ENCODE results near the gene POLR2F.
"Not testable (repeated sequence)": the region's sequence is repeated elsewhere in the genome, so short reads cannot be mapped to it uniquely, and the experiment has no call there.

Gene POLR2F

DNA sequence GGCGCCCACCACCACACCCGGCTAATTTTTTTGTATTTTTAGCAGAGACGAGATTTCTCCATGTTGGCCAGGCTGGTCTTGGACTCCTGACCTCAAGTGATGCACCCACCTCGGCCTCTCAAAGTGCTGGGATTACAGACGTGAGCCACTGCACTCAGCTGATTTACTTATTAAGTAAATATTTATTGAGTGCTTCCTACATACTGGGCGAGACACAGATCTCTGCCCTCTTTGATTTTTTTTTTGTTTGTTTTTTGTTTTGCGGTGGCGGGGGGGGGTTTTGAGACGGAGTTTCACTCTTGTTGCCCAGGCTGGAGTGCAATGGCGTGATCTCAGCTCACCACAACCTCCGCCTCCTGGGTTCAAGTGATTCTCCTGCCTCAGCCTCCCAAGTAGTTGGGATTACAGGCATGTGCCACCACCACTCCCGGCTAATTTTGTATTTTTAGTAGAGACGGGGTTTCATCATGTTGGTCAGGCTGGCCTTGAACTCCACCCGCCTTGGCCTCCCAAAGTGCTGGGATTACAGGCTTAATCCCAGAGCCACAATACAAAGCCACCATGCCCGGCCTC lies 2.4 kb downstream of the POLR2F start:
- not testable (repeated sequence) for DNase-seq

DNA sequence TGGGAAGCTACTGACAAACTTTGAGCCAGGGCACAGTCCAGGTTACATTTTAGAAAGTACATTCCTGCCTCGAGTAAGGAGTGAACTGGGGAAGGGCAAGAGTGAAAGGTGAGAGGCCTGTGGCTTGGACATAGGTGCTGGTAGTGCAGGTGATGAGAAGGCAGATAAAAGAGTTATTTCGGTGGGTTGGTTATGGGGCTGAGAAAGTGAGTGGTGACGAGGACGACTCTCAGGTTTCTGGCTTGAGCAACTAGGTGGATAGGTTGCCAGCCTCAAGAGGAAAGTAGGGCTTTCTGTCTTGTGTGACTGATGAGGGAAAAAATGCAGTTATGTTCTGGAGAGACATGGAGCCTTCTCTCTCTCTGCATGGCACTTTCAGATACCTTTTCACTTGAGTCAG lies 3.7 kb downstream of the POLR2F start:
- DNase-seq, result no peak

DNA sequence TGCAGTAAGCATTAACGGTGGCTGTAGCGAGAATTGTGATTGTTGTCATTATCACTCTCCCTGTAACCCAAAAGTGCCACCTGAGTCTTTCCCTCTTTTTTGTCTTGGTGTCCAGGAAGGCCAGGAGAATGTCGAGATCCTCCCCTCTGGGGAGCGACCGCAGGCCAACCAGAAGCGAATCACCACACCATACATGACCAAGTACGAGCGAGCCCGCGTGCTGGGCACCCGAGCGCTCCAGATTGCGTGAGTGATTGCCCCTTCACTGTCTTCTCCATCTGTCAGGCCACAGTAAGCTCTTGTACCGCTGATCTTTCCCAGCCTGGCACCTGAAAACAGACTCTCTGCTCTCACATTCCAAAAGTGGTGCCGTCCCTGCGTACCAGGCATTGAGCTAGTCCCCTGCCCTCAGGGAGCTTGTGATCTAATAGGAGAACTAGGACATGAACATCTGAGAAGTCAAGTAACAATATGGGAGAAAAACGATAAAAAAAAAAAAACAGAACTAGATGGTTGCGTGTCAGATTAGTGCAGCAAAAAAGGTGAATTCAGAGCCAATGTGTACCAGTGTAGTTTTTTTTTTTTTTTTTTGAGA lies 5.8 kb downstream of the POLR2F start:
- DNase-seq, result no peak

DNA sequence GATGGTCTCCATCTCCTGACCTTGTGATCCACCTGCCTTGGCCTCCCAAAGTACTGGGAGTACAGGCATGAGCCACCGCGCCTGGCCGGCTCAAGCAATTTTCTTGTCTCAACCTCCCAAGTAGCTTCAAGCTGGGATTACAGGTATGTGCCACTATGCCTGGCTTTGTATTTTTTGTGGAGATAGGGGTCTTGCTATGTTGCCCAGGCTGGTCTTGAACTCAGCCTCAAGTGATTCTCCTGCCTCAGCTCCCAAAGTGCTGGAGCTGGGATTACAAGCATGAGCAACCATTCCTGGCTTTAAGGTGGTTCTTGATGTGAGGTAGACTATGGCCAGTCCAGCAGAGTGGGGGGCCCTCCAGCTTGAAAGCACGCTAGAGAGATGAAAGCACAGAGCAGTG lies 7.6 kb downstream of the POLR2F start:
- DNase-seq, result no peak

DNA sequence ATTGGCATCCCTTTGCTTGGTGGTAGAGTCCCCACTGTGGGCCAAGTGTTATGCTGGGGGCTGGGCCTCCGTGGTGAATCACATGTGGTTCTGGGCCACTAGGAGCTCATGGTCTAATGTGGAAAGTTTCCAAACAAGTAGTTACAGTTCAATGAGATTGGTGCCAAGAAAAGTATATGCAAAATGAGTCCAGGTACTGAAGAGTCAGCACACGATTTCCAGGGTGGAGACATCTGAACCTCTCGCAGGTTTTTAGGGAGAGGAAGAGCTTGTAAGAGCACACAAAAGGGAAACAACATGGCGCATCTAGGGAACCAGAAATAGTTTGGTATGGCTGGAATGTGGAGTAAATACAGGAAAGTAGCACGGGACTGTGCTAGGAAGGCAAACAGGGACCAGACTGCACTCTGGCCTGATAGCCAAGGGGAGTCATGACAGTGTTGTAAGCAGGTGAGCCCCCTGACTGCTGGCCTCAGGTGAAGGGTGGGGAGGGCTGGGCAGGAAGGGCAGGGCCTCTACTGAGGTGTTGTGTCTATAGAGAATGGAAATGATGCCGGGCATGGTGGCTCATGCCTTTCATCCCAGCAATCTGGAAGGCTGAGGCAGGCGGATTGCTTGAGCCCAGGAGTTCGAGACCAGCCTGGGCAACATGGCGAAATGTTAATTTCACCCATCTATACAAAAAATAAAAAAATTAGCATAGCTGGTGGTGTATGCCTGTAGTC lies 12.6 kb downstream of the POLR2F start:
- DNase-seq, result no peak

DNA sequence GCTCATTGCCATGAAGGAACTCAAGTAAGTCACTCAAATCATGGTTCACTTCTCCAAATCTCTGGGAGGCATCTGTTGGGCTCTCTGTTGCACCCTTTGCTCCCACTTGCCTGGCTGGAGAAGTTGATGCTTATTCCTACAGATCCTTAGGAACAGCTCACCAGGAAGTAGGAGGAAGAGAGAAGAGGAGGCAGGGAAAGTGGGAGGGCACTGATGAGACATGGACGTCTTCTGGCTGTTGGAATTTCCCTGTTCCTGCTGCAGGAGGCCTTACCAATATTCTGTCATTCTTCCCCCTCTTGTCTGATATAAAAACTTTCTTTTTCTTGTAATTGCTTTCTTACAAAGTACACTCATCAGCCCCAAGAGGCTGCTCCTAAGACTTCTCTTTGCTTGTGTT lies 13.6 kb downstream of the POLR2F start:
- DNase-seq, result no peak

DNA sequence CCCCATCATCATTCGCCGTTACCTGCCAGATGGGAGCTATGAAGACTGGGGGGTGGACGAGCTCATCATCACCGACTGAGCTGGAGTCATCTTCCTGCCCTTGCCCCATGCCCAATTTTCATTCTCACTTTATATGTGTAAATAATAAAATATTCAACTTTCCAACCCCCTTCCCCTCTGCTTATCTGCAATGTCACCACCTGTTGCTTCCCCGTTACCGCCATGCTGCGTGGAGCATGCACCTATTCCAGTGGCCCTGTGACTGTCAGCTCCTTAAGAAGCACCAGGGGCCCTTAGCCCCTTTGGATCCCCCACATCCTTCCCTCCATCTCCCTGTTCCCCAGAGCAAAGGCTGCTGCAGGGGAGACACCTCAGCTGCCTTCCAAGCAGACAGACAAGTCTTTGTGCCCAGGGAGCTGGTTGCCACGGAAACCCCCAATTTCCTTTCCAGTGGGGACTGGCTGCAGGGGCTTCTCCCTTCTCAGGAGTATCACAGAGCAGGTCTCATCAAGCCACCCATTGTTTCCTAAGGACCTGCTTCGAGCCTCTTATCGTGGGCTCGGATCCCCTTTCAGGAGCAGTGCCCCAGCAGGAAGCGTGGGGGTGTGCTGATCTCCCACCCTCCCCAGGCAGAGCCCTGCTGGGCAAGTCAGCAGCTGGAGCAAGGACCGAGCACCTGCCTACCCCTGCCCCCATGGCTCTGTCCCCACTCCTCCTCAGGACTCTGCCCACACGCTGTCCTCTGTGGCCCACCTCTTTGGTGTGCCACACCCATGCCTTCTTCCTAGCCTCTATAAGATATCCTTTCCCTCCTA lies 14.3 kb downstream of the POLR2F start:
- no peak for DNase-seq

DNA sequence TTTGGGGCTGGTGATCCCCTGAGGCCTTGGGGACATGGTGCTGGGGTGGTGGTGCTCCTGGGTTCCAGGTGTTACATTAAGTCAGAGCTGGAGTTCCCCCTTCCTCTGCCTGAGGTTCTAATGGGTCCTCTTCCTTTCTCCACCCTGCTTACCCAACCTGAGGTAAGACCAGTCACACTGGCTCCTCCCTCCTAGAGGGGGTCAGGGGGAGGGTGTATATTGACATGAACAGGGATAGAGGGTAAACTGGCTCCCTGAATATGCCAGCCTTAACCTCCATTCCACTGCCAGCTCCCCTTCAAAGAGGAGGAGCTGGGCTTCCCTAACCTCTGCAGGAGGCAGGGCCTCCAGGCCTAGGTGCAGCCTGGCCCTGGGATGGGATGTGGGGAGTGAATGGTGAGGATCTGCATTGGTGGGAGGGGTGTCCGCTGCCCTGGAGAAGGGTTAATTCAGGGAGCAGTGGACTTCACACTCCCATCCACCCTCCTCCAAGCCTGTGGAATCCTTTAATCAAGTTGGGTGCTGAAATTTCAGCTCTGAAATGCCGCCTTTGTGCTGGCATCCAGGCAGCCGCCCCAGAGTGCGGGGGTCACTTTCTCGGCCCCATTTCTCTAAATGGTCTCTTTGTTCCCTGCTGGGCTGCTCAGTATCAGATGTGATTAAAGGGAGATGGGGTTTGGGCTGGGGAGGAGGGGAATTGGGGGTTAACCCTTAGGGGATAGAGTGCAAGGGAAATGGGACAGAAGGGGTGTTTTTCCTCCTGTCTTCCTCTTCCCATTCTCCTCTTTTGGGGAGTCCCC lies 15.2 kb downstream of the POLR2F start:
- DNase-seq, result no peak

DNA sequence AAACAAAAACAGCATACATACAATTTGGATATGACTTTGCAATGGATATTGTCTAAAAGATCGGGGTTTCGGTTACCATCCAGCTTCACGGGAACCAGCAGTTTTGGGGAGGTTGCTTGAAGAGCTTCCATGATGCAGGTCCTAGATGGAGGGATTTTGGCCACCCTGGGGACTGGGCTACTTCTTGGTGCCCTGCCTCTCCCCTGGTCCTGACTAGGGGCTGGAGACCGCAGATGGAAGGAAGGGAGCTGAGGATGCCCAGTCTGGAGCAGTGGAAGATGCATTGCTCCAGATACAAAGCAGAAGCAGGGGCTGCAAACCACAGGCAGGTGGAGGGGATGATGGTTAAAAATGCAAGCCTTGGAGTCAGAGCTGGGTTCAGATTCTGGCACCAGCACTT lies 17.4 kb downstream of the POLR2F start:
- DNase-seq, result no peak

DNA sequence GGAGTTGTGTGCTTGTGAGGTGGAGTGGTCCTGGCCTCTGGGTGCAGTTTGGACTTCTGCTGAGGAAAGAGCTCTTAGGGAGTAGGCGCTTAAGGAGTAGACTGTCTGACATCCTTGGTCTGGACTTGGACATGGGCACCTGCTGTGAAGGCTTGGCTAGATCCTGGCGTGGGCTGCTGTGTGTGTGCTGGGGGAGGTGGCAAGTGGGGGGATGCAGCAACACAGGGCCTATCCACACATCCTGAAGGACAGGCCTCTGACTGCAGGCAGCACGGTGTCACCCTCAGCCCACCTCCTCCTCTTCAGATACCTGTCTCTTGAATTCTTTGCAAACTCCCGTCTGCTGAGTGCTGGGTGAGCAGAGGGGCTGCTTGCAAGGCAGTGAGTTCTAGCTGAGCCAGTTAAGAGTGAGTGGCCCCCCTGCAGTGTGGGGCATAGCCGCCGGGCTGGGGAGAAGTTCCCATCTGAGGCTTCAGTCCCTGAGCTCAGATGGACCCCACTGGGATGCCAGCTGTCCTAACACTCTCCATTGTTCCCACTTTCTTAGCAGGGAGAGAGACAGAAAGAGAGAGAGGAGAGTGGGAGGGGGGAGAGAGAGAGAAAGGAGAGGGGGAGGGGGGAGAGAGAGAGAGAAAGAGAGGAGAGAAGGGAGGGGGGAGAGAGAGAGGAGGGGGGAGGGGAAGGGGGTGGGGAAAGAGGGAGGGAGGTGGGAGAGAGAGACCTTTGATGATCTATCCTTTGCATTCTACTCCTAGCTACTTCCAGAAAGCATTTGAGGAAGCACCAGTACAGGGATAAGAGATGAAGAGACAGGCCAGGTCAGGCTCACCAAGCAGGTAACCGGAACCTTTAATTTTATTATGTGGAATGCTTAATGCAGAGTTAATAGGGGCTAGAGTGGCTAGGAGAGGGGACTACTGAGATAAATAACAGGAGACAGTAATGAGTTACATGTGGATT lies 18.3 kb downstream of the POLR2F start:
- no peak for DNase-seq

DNA sequence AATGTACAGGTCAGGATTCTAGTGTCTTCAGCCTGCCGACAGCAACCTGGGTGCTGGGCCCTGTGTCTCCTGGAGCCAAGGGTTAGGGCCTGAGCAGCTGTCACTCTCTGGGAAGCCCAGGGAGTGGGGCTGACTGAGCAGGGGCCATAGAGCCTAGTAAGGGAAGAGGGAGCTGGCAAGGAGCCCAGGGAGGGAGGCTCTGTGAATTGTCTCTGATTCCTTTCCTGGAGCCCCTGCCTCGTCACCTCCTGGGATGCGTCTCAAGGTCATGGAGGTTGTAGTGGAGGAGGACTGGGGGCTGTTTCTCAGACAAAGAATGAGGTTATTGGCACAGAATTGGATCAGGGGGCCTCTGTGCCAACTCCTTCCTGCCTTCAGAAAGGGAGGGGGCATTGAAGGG lies 19.0 kb downstream of the POLR2F start:
- DNase-seq, result no peak

DNA sequence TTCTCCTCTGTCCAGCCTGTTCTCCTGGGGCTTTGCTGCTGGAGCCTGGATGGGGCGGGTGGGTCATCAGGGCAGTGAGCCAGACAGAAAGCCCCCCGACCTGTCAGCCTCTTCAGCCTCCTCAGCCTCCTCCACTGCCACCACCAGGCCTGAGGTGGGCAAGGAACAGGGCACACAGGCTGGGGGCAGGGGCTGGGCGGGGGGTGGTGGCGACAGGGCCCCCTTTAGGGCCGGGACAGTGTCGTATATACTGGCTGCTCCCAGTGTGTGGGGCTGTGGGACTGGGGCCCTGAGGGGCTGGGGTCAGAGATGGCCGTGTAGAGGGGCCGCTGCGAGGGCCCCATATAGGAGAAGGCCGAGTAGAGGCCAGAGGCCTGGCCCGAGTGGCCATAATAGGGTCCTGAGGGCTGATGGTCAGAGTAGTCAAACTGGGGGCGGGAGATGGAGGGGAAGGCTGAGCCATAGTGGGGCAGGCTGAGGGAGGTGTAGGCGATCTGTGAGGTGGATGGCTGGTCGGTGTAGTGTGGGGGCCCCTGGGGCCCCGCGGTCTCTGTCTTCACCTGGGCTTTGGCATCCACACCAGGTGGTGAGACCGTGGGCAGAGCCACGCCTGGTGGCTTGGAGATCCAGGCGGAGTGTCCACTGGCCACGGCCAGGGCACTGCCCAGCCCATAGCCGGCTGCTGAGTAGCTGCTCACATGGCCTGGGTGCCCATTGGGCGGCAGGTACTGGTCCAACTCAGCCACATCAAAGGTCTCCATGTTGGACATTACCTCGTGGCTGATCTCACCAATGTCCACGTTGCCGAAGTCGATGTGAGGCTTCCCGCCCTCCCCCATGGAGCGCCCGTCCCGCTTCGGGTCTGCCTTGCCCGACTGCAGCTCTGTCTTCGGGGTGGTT lies 20.0 kb downstream of the POLR2F start:
- no peak for DNase-seq

DNA sequence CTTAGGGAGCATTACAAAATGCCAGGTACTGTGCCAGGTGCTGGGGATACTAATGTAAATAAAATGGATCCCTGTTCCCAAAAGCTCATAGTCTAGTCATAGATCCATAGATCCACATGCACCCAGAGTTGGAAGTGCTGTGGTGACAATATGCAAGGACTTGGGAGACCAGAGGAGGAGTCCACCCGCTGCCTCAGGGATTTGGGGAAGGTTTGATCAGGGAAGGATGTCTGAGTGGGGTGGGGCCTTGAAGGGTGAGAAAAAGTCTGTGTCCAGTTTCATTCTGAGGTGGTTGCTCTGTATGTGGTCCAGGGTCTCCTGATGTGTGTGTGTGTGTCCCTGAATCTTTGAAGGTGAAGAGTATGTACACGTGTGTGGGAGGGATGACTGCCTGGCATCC lies 21.7 kb downstream of the POLR2F start:
- no peak for DNase-seq

DNA sequence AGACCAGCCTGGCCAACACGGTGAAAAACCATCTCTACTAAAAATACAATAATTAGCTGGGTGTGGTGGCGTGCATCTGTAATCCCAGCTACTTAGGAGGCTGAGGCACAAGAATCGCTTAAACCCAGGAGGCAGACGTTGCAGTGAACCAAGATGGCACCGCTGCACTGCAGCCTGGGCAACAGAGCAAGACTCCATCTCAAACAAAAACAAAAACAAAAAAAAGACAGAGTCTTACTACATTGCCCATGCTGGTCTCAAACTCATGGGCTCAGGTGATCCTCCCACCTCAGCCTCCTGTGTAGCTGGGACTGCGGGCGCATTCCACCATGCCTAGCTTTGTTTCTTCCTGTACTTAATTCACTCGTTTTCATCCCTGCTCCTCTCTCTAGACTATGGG lies 22.5 kb downstream of the POLR2F start:
- not testable (repeated sequence) for DNase-seq

DNA sequence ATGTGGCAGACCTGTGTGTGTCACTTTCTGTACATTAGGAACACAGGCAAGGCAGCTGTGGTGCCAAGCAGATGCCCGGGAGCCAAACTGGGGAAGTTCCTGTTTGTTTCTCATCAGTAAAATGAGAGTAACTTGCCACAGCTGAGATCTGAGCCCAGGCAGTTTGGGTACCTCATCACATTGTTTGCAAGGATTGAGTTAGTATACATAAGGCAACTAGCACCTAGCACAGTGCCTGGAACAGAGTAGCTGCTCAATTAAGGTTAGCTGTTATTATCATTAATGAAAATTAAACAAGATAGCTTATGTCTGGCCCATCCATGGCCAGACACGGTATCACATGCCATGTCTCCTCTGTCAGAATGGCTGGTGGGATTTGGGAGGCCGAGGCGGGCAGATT lies 23.0 kb downstream of the POLR2F start:
- no peak for DNase-seq

DNA sequence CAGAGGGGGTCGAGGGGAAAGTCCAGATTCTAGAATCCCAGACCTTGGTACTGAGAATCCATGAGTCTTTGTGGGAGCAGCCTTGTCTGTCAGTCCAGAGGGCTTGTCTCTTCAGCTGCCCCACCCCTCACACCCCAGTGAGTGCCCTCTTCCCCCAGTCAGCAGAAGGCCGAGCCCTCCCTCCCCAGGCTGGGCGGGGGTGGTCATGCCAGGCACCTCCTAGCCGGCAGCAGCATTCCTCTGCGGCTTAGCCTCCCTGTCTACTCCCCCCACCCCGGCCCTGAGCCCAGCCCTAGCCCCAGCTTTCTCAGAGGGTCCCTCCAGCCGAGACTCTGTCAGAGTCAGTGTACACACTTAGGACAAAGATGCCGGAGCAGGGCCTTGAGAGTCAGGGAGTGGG lies 26.3 kb downstream of the POLR2F start:
- no peak for DNase-seq

DNA sequence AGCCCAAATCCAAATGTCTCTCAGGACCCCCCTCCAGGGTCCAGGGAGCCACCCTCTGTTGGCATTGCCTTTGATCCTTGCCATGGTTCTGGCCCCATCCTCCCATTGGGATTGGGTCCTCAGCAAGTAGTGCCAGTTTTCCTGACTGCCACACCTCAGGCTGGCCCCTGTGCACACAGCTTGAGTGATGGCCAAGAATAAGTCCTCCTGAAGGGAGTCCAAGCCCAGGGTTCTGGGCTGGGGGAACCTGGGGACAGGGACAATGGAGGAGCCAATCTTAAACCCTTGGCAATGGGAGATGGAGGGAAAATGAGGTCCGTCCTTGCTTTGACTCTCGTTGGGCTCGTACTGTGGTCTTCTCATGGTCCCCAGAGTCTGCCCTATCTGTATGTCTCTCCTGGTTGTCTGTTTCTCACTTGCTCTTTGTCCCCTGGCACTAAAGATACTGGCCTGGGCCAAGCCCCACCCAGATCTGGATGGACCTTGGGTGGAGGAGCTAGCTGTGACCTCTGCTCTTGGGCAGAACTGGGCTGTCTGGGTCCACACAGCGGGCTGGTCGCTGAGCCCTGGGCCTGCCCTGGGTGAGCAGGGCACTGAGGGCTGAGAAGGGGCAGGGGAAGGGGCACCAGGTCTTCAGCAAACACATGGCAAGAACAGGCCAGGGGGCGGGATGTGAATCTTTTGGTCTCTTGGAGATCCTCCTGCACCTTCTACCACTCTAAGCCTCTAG lies 27.9 kb downstream of the POLR2F start:
- no peak for DNase-seq

DNA sequence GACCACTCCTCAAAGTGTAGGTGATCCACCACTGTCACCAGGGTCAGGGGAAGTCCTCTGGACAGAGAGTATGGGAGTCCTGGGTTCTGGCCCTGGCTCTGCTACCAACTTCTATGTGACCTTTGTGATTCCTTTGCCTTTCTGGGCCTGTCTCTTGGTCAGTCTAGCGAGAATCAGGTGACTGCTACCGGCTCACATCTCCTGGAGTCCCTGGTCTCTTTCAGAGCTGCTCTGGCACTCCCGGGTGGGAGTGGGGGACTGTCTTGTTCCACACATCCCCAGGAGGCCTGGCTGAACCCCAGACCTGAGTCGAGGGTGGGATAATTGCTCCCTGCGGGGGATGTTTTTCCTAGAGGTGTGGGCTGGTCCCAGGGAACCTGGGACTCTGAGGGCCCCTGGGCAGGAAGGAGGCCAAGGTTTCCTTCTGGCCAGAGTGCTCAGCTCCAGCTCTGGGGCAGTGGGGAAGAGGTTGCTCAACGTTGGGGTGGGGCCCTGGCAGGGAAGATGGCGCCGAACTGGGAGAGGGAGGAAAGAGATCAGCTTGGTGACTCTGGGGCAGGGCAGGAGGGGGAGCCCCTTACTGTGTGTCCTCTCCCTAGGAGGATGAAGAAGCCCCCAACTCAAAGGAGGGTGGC lies 28.8 kb downstream of the POLR2F start:
- DNase-seq, result no peak

All from CD4-positive, alpha-beta T cell treated with Interleukin-21 for 1 hour (primary cell).